ENCODE data around the gene FYN.
A peak's percentile ranks its signal among the peaks of the same experiment; 100 is the strongest.

Gene FYN

GRCh38 chr6:111615916-111616612, 257.2 kb downstream of the FYN start:
- no peak for DNase-seq

DNA sequence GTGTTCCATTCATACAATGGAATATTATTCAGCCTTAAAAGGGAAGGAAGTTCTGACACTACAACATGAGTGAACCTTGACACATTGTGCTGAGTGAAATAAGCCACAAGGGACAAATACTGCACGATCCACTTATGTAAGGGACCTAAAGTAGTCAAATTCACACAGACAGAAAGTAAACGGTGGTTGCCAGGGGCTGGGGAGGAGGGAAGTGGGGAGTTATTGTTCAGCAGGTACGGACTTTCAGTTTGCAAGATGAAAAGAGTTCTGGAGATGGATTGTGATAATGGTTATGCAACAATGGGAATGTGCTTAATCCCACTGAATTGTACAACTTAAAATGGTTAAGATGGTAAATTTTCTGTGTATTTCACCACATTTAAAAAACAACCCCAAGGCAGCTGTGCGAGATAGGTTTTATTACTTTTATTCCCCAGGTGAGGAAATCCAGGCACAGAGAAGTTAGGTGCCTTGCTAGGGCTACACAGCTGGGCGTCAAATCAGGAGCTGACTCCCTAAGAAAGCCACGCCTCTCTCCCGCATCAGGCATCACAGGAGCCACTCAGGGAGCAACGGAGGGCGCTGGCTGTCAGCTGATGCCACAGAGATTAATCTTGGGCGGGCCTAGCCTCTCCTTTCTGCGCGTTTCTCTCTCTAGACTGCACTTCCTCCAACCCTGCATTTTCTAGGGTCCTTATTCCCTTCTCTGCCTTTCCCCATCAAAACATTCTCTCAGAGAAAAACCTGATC, 258.2 kb downstream of the FYN start:
- DNase-seq = peak; percentile 29

- DNase-seq = no peak
Observed at GRCh38 chr6:111612379-111612778, 260.9 kb downstream of the FYN start.

DNA sequence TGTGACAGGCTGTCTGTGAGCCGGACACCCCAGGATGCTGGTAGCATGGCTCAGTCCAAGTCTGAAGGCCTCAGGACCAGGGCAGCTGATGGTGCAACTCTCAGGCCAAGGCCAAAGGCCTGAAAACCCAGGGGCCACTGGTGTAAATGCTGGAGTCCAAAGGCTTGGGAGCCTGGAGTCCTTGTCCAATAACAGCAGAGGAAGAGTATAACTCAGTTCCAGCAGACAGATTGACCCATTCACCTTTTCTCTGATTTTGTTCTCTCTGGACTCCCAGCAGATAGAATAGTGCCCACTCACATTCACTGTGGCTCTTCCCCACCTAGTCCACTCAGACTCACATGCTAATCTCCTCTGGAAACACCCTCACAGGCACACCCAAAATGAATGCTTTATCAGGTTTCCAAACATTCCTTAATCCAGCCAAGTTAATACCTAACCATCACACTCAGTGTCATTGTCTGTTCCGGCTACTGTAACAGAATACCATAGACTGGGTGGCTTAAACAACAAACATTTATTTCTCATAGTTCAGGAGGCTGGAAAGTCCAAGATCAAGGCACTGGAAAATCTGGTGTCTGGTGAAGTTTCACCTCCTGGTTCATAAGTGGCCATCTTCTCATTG, 262.6 kb downstream of the FYN start:
- DNase-seq = no peak
